Subcutaneous adipose tissue (tissue), 4 donors: ENCODE measurements around the gene VSTM2A. TPM values are rescaled to one million over a fixed set of nuclear protein-coding genes. Genes with fewer than 3 reads are reported as not detected.

Experiments
- small RNA-seq: library from RNA; depleted of rRNA; stranded (forward); fragments of <200 nt; gene quantifications from one replicate; pipeline ENCODE3, GENCODE V24; 2016
- total RNA-seq, 4 donors: library from RNA; depleted of rRNA; stranded (reverse); fragments of >200 nt; gene quantifications; one replicate each; pipeline ENCODE4 v1.1.0, GENCODE V29; 2016
- TF ChIP-seq, protein P1 (sequence below): fragments of 450-650 bp; IDR thresholded peaks from one replicate; pipeline ENCODE4 v1.5.1; 2016; ENCODE audit warnings: low read depth, mild to moderate bottlenecking, control low read depth, antibody characterized with exemption, moderate library complexity

The VSTM2A gene
- total RNA-seq, 4 donors from 2014 or later = not detected

DNA sequence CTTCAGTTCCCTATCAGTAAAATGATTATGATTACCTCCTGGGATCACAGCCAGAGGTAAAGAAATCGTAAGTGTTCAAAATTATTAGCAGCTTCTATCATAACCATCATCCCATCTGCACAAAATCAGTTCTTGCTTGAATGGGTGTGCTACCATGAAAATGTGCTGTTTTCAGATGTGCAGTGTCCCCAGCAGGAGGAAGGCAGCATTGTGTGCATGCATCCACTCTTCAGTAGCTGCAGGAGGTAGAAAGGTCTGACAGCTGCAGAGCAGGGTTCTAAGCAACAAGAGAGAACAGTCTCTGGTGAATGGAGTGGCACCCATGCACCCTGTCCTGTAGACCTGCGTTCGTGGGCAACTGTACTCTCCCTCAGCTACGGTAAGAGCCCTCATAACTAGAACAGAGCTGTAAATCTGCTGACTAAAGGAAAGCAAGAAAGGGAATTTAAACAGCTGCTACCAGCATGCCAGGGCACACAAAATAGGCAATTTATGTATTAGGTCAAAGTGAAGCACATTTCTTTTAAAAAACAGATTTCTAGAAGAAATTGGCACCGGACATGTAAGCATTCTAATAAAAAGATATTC is 21.2 kb downstream of the VSTM2A start:
- TF ChIP-seq, protein P1, sequence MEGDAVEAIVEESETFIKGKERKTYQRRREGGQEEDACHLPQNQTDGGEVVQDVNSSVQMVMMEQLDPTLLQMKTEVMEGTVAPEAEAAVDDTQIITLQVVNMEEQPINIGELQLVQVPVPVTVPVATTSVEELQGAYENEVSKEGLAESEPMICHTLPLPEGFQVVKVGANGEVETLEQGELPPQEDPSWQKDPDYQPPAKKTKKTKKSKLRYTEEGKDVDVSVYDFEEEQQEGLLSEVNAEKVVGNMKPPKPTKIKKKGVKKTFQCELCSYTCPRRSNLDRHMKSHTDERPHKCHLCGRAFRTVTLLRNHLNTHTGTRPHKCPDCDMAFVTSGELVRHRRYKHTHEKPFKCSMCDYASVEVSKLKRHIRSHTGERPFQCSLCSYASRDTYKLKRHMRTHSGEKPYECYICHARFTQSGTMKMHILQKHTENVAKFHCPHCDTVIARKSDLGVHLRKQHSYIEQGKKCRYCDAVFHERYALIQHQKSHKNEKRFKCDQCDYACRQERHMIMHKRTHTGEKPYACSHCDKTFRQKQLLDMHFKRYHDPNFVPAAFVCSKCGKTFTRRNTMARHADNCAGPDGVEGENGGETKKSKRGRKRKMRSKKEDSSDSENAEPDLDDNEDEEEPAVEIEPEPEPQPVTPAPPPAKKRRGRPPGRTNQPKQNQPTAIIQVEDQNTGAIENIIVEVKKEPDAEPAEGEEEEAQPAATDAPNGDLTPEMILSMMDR = no peak

DNA sequence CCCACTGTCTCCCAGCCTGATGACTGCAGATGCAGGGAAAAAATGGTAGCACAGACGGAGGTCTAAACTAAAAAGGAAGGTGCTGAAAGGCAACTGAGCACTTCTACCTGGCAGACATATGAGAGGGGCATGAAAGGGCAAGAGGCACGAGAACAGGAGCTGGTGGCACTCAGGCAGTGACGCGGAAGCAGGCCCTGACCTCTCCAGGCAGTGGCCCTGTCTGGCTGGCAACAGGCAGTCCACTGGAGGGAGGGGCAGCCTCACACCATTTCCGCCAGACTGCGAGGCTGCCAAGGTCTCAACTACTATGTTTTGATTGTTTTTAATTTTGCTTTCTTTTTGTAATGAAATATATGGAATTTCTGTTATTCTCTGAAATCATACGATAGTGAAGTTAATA is 23.3 kb downstream of the VSTM2A start:
- TF ChIP-seq, protein P1 = no peak

DNA sequence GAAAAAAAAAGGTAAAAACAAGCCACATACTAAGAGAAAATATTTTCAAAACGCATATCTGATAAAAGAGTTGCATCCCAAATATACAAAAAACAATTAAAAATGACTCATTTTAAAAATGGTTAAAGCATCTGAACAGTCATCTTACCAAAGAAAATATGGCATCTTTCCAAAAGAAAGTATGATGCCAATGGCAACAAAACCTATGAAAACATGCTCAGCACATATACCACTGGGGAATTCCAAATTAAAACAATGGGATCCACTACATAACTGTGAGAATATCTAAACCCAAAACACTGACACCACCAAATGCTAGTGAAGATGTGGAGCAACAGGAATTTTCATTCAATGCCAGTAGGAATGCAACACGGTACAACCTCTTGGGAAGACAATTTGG is 39.3 kb downstream of the VSTM2A start:
- TF ChIP-seq, protein P1 = no peak

DNA sequence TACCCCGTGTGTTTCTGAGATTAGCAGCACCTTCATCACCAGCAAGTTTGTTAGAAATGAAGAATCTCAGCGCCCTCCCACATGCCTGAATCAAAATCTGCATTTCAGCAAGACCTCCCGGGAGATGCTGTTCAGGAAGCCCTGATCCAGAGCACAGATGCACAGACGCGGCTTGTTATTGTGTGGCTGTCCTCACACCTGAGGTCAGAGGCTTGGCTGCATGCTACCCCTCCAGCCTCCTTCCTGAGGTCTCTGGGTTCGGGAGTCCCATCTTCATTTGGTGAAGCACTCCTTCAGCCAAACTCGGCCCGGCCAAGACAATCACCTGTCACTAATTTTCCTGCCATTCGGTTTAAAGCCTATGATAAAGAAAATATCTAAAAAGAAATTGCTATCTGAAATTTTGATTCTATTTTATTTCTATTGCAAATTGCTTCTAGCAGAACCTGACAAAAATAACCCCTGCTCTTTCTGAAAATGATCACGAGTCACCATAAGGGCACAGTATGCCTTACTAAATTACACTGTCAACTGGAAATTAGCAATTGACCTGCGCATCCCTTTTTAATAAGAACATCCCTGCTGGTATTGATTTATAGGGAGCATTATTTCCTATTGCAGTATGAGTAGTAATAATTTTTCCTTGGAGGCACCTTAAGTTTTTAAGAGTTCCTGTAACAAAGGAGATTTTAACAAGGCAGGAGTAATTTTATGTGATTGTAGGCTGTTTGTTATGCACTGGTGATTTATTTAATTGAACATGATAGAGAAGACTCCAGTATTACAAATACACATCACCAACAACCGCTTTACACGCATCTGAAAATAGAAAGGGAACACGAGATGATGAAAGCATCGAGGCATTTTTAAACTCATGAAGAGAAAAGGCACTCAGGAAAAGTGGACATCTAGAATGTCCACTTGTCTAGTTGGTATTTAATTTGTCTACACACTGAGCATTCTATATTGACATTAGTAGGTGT is 49.5 kb downstream of the VSTM2A start:
- TF ChIP-seq, protein P1 = no peak

DNA sequence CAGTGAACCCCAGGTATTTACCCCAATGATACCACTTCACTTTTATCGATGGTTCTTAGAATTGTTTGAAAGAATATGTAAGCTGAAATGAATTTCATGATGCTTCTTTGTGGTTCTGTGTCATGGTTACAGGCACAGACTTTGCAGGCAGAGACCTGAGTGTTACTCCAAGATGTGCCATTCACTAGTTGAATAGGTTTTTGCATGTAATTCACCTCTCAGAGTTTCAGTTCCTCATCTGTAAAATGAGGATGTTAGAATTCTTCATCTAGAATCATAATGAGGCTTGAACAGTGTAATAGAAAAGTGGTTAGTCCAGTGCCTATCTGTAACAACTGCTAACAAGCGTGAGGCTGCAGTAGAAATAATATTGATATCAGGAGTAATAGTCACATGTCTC is 54.6 kb downstream of the VSTM2A start:
- TF ChIP-seq, protein P1 = no peak

DNA sequence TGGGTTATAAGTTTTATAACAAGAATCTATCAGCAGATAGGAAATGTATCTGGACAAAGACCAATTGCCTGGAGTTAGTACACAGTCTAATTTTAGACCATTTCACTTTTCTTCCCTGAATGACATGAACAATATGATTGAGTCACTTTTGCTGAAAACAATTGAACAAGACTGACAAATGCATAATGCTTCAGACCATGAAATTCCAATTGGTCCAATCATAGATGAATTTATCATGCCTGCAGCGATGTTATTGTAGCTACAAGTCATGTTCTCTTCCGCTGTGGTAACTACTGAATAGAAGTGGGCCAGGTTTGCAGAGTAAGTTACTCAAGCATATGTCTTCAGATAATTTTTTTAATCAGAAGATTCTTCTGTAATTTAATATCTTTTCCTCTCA is 73.4 kb downstream of the VSTM2A start:
- TF ChIP-seq, protein P1 = no peak

Small RNAs within 50 kb of the gene (small RNA-seq; reads per million reads assigned to genes)
- not detected for gene RNU6-1125P

Other genes starting within 250 kb of the VSTM2A start
- gene SEC61G, start 216.8 kb downstream of the VSTM2A start, total RNA-seq = 100 to 1,000 TPM; 177 to 342 (median 218) TPM